Subcutaneous adipose tissue (tissue), 4 donors: ENCODE measurements around the gene RBFOX2. TPM values are rescaled to one million over a fixed set of nuclear protein-coding genes. Genes with fewer than 3 reads are reported as not detected.

ENCODE experiments used
- total RNA-seq, 4 donors: library from RNA; depleted of rRNA; stranded (reverse); fragments of >200 nt; gene quantifications; one replicate each; pipeline ENCODE4 v1.1.0, GENCODE V29; 2016
- TF ChIP-seq, protein P1 (sequence below): fragments of 450-650 bp; IDR thresholded peaks from one replicate; pipeline ENCODE4 v1.5.1; 2016; ENCODE audit warnings: low read depth, mild to moderate bottlenecking, control low read depth, antibody characterized with exemption, moderate library complexity

Gene RBFOX2
- total RNA-seq, 4 donors from 2014 or later: 46.7 to 64.1 (median 51.5) TPM

DNA sequence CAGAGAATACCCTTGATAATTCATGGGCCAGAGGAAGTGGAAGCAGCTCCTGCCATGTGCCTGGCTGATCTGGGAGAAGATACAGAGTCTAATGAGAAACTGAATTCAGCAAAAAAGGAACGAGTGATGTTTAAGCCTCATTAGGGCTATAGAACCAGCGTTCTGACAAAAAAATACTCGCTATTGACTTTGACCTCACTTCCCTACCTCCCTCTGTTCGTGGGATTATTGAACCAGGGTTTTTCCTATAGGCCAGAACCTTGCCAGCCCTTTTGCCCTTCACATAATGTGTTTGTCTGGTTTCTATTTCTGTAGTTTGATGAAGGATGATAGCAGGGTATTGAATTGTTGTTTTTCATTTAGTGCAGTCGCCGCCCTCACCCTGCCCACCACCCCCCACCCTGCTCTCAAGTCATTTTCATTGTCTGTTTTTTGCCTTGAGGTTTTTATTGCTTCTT, 7.6 kb upstream of the RBFOX2 start:
- TF ChIP-seq, protein P1, sequence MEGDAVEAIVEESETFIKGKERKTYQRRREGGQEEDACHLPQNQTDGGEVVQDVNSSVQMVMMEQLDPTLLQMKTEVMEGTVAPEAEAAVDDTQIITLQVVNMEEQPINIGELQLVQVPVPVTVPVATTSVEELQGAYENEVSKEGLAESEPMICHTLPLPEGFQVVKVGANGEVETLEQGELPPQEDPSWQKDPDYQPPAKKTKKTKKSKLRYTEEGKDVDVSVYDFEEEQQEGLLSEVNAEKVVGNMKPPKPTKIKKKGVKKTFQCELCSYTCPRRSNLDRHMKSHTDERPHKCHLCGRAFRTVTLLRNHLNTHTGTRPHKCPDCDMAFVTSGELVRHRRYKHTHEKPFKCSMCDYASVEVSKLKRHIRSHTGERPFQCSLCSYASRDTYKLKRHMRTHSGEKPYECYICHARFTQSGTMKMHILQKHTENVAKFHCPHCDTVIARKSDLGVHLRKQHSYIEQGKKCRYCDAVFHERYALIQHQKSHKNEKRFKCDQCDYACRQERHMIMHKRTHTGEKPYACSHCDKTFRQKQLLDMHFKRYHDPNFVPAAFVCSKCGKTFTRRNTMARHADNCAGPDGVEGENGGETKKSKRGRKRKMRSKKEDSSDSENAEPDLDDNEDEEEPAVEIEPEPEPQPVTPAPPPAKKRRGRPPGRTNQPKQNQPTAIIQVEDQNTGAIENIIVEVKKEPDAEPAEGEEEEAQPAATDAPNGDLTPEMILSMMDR: no peak

DNA sequence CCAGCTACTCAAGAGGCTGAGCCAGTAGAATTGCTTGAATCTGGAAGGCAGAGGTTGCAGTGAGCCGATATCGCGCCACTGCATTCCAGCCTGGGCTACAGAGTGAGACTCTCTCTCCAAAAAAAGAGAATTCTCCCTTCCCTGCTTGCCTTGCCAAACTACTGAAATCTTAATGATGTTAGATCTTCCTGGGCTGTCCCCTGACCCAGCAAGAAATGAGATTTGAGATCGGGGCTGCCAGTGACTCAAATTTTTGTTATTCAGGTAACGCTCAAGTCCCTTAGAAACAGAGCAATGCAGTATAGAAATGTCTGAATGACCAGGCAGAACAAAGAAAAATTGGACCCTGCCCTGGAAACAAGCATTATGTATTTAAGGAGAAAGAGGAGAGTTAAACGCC, 4.0 kb upstream of the RBFOX2 start:
- TF ChIP-seq, protein P1: no peak

DNA sequence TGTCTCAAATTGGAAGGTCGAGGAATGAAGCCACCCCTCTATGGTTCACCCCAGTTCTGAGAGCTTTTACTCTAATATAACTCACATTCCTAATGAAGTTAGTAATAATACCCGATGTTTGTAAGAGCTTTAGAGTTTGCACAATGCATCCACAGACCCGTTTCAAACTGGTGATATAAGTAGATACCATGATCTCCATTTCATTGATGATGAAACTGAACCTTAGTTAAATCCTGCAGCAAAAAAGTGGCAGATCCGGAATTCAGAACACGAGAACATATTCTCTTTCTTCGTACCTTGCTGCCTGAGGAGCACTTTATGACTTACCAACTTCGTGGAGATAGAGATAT, 757 bp upstream of the RBFOX2 start:
- TF ChIP-seq, protein P1: no peak

DNA sequence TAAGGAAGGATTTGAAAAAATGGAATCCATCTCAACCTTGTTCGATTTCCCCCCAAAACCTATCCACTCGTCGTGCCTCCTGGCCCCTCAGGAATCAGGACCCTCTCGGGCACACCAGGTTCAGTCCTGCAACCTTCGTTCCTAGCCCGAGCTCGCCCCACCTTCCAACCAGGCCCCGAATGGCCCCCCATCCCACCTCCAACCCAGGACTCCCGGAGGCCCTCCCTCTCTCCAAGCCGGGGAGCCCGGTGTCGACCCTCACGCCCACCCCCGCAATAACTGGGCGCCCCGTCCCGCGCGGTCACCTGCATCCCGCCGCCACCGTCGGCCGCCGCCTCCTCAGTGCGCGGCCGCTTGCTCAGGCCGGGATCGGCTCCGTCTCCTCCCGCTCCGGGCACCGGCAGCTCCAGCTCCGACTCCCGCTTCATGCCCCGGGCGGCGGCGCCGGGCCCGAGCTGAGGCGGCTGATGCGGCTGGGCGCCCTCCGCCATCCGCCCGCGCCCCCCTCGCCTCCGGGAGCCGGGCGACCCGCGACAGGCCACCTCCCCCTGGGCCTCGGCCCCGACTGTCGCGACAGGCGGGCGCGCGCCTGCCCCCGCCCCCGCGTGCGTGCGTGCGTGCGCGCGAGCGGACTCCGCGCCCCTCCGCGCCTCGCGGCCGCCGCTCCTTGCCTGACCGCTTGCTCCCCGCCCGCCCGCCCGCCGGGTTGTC, 534 bp downstream of the RBFOX2 start:
- TF ChIP-seq, protein P1: no peak

DNA sequence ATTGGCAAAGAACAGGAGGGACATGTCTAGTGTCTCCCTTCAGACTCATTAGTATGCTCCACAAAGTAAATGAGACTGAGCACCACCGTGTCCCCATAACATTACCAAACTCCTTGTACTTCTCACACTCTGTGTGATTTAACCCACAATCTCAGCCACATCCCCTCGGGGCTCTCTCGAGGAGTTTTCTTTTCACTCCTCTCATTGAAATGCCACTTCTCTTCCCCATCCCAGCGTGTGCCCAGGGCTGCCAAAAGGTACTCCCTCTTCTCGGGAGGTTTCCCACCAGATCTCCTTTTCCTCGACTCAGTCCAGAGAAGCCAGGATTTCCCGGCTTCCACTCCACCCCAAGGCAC, 1.1 kb downstream of the RBFOX2 start:
- TF ChIP-seq, protein P1: no peak

DNA sequence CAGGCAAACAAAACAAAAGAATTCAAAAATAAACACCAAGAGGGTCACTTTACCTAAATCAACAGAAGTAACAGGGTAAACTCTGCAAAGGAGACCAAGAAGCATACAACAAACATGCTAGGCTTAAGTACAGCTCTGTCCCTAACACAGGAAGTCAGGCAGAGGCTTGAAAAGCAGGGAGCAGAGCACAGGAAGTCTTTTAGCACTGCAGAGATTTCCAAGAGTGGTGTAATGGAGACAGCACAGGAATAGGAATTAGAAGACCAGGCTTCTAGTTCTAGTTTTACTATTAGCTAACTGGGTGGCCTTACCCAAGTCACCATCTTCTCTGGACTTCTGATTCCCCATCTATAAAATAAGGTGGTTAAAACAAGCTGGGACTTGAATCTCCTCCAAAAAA, 1.9 kb downstream of the RBFOX2 start:
- TF ChIP-seq, protein P1: no peak

DNA sequence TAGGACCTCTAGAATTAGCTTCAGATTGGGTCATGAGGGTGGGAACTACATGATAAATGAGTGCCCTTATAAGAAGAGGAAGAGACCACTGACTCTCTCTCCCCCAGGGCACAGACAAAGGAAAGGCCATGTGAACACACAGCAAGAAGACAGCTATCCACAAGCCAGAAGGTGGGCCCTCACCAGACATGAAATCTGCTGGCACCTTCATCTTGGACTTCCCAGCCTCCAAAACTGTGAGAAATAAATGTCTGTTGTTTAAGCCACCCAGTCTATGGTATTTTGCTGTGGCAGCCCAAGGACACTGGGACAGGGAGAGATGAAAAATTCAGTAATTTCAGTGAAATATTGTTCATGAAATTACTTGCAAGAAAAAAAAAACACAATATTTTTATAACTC, 5.9 kb downstream of the RBFOX2 start:
- TF ChIP-seq, protein P1: no peak
